ENCODE measurements around the gene CUBN. TPM values are rescaled to one million over a fixed set of nuclear protein-coding genes. Genes with fewer than 3 reads are reported as not detected.

The CUBN gene
- total RNA-seq, 4 donors from 2014 or later: 9.2 to 38.9 (median 25.4) TPM

DNA sequence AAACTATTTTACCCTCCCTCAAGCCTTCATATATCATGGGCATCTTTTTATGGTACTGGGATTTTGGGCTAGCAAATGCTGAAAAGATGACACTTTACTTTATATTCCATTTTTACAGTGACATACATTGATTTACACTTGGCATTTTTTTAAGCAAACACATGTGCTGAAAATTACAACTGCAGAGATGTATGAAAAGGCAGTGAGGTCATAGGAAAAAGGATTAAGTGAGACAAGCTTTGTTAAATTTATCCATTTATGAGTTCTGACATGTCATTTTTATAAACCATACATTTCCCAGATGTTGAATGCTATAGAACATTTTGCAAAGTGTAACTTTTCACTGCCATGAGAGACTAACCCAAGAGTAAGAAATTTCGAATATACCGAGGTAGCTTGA is 243.6 kb downstream of the CUBN start:
- Histone ChIP-seq H3K4me3 (no peak overlapping the region), H3K9me3 (no peaks in the 10 kb centered on the region), H3K36me3 (no peaks in the 10 kb centered on the region), H3K27ac (no peak overlapping the region), H3K27me3 (no peaks in the 10 kb centered on the region), H3K4me1 (peaks cover 0 to under 1% (median 0%) of the 10 kb centered on the region in 4 donors)
- DNase-seq (ENCODE audit: low spot score in 2 of 2): no peak
- TF ChIP-seq EP300 (IDR thresholded peaks at IDR 0.05) (no peak), POLR2A (IDR thresholded peaks at IDR 0.05) (no peak)
- TF ChIP-seq, protein P1, sequence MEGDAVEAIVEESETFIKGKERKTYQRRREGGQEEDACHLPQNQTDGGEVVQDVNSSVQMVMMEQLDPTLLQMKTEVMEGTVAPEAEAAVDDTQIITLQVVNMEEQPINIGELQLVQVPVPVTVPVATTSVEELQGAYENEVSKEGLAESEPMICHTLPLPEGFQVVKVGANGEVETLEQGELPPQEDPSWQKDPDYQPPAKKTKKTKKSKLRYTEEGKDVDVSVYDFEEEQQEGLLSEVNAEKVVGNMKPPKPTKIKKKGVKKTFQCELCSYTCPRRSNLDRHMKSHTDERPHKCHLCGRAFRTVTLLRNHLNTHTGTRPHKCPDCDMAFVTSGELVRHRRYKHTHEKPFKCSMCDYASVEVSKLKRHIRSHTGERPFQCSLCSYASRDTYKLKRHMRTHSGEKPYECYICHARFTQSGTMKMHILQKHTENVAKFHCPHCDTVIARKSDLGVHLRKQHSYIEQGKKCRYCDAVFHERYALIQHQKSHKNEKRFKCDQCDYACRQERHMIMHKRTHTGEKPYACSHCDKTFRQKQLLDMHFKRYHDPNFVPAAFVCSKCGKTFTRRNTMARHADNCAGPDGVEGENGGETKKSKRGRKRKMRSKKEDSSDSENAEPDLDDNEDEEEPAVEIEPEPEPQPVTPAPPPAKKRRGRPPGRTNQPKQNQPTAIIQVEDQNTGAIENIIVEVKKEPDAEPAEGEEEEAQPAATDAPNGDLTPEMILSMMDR (IDR thresholded peaks at IDR 0.05): no peak
- WGBS, 2 donors: 87 to 91% methylated on average over 2 of the region's 2 CpGs

DNA sequence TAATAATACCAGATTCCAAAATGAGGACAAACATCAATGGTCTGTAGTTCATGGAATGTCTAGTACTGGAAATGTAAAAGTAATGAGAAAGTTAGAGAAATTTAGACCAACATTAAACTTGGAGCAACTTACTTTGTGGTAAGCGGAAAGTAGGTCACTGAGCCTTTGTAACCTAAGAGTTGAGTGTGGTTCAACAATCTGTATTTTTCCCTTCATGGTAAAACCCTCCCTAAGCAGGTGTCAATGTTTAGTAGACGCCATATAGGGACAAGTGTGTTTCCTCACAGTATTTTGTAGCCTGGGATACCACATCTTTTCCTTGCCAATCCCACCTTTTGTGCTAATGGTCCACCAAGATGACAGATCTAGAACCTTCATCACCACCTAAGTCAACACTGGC is 245.1 kb downstream of the CUBN start:
- Histone ChIP-seq H3K4me3 (no peak overlapping the region), H3K4me1 (no peaks in the 10 kb centered on the region), H3K27me3 (no peaks in the 10 kb centered on the region), H3K9me3 (no peaks in the 10 kb centered on the region), H3K36me3 (no peaks in the 10 kb centered on the region), H3K27ac (no peak overlapping the region)
- TF ChIP-seq POLR2A (IDR thresholded peaks at IDR 0.05): no peak
- no peak for TF ChIP-seq EP300 (IDR thresholded peaks at IDR 0.05)
- TF ChIP-seq, protein P1 (IDR thresholded peaks at IDR 0.05): no peak
- DNase-seq (ENCODE audit: low spot score in 2 of 2): no peak
- 92 to 98% methylated on average over 2 of the region's 2 CpGs for whole genome bisulfite sequencing, 2 donors

GRCh38 chr10:16883084-16883483 is 246.5 kb downstream of the CUBN start:
- H3K4me3 ChIP-seq: no peak overlapping the region
- no peak for DNase-seq (ENCODE audit: low spot score in 2 of 2)
- no peak overlapping the region for H3K27ac ChIP-seq
- 76 to 78% methylated on average over 4 of the region's 4 CpGs for WGBS, 2 donors
- H3K4me1 ChIP-seq: no peaks in the 10 kb centered on the region
- H3K9me3 ChIP-seq: no peaks in the 10 kb centered on the region
- no peaks in the 10 kb centered on the region for H3K36me3 ChIP-seq
- H3K27me3 ChIP-seq: no peaks in the 10 kb centered on the region
- TF ChIP-seq, protein P1 (IDR thresholded peaks at IDR 0.05): no peak
- no peak for TF ChIP-seq EP300 (IDR thresholded peaks at IDR 0.05)
- no peak for TF ChIP-seq POLR2A (IDR thresholded peaks at IDR 0.05)

DNA sequence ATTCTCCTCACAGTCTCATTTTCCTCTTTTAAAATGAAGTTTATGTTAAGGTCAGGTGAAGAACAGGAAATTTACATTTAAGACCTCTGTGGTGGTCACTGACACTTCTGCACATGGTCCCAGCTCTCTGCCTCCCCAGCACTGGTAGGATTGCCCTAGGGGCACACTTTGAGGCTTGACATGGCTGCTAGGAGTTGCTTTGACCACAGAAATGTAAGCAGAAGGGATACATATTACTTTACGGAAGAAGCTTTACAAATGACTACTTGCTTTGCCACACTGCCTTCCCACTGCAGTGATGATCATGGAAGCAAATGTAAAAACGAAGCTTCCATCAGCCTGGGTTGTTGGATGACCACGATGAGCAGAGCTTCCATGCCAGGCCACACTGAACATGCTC is 259.3 kb downstream of the CUBN start:
- Histone ChIP-seq H3K27ac (no peak overlapping the region), H3K36me3 (peaks cover 0 to 34% (median 0%) of the 10 kb centered on the region in 3 donors), H3K4me3 (no peak overlapping the region), H3K9me3 (no peaks in the 10 kb centered on the region), H3K4me1 (peaks cover 0 to 10% (median 2%) of the 10 kb centered on the region in 4 donors), H3K27me3 (no peaks in the 10 kb centered on the region)
- TF ChIP-seq, protein P1 (IDR thresholded peaks at IDR 0.05): no peak
- TF ChIP-seq POLR2A (IDR thresholded peaks at IDR 0.05) (no peak), EP300 (IDR thresholded peaks at IDR 0.05) (no peak)
- no peak for DNase-seq (ENCODE audit: low spot score in 2 of 2)
- WGBS, 2 donors: 95 to 97% methylated on average over 3 of the region's 3 CpGs

DNA sequence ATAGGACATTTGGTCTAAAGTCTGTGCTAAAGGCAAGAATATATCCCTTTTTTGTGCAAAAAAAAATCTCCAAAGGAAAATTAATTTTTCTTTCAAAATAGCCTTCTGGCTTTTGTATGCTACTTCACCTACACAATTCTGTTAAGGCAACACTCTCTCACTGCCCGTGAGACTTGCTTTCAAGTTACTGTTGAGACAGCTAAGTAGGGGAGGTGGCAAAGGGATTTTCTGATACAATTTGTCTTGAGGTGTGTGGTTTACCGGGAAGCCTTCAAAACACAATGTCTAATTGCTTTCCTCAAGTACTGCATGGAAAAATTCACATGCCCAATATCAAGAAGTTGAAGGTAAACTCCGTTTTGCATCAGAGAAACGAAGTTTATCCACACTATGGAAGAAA is 261.6 kb downstream of the CUBN start:
- Histone ChIP-seq H3K4me3 (no peak overlapping the region), H3K9me3 (no peaks in the 10 kb centered on the region), H3K36me3 (peaks cover 0 to 21% (median 0%) of the 10 kb centered on the region in 3 donors), H3K27me3 (no peaks in the 10 kb centered on the region), H3K27ac (no peak overlapping the region), H3K4me1 (peaks cover 0 to 10% (median 2%) of the 10 kb centered on the region in 4 donors)
- WGBS, 2 donors: 65 to 78% methylated on average over 4 of the region's 4 CpGs
- no peak for DNase-seq (ENCODE audit: low spot score in 2 of 2)
- no peak for TF ChIP-seq EP300 (IDR thresholded peaks at IDR 0.05)
- no peak for TF ChIP-seq POLR2A (IDR thresholded peaks at IDR 0.05)
- TF ChIP-seq, protein P1 (IDR thresholded peaks at IDR 0.05): no peak

Measured in tibial nerve (tissue), 4 donors.